Activated effector memory CD4-positive, alpha-beta T cell treated with Interleukin-2 at 50 U/mL for 16 hours (primary cell): ENCODE results near the gene TMEM239.
"Not testable (repeated sequence)": the region's sequence is repeated elsewhere in the genome, so short reads cannot be mapped to it uniquely, and the experiment has no call there.

Source experiments
- DNase-seq: peaks from one replicate; pipeline ENCODE4 v3.0.0-alpha.2; 2020

TMEM239 gene

DNA sequence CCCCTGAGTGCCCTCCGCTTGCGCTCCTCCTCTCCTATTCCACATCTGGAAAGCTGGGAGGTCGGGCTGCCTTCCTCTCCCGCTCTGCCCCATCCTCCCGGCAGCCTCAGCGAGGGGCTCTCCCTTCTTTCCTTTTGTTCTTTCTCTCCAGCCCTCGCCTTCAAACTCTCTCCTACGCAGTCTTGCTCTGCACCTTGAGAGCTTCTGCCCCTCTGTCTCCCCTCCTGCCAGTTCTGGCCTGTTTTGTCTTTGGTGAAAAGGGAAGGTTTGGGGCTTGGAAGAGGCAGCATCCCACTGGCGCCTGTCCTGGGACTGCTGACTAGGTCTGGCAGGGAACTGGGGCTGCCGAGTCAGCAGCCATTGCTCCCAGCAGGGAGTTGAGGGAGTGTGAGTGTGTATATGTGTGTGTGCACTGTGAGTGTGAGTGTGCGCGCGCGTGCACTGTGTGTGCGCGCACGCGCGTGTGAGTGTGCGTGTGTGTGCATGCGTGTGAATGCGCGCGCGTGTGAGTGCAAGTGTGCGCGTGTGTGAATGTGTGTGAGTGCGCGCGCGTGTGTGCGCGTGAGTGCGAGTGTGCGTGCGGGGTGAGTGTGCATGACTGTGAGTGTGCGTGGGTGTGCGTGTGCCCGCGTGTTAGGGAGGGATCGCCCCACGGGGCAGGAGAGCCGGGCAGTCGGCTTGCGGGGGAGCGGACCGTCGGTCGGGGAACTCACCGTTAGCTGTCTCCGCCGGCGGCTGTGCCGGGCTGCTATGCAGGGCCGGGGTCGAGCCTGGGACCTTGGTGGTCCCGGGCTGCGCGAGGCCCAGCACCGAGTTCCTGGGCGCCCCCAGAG lies 16.3 kb upstream of the TMEM239 start:
- no peak for DNase-seq

DNA sequence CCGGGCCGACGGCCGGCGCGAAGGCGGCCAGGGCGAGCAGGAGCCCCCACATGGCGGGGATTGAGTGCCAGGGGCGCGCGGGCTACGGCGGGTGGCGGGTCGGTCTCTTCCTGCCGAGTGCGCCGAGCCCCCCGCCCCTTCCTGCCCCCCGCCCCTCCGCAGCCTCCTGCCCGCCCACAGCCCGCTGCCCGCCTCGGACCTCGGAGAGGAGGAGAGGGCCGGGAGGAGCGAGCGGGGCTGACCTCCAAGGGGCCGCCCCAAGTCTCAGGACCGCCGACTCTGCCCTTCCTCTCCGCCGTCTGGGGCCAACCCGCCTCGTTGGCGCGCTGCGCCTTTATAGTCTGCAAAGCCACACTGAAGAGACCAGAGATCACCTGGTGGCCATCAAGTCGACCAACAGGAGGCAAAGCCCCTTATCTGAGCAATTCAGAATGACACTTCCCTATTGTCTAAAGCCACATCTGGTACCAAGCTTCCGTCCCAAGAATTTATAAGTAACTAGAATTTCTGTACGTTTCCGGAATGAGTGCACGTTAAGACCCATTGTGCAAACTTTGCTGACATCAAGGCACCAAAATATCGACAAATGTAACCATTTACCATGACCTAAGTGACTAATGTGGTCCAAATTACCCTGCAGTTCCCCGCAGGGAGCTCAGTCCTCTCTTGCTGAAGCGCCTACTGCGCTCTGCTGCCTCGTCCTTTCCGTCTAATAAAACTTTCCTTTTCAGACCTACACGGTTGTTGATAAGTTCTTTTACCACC lies 15.5 kb upstream of the TMEM239 start, which contains the start of gene CPXM1:
TSS of gene CPXM1 (minus strand) at position 107 of the 765 bp plus-strand sequence. CDS start at position 52, 55 bp downstream.
- no peak for DNase-seq

DNA sequence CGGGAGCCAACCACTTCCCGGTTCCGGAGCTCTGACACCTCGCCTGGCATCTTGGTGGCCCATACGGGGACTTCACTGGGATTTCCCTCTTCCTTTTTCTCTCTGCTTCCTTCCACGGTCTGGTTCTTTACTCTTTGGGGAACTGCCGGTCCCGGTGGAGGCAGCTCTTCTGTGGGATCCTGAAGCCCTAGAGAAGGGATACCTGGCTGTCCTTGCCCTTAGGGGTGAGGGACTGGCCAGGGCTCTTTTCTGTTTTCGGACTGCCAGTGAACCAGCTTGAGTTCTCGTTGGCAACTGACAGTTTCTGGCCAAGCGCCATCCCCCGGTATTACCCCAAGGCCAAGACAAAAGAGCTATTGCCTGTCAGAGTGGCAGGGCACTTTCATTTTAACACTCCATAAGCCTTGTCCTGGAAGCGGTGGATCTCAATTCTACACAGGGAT lies 14.9 kb upstream of the TMEM239 start:
- DNase-seq = no peak

DNA sequence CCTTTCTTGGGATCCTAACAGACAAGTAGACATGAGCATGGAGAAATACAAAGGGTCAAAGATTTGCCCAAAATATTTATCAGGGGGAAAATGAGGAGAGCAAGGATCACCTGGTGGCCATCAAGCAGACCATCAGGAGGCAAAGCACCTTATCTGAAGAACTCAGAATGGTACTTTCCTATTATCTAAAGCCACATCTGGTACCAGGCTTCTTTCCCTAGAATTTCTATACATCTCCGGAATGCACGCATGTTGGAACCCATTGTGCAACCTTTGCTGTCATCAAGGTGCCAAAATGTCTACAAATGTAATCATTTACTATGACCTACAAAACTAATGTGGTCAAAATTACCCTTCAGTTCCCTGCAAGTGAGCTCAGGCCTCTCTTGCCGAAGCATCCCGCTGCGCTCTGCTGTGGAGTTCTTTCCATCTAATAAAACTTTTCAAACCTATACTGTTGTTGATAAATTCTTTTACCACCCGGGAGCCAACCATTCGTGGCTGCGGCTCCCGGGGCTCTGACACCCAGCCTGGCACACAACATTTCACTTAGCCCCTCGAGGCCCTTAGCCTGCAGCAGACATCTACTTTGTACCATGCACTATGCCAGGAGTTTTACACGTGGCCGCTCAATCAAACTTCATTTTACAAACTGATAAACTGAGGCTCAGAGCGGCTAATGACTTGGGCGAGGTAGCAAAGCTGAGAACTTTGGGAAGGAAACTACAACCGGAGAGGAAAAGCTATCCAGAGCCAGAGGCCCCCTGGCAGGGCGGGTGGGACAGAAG lies 11.9 kb upstream of the TMEM239 start:
- DNase-seq = no peak

DNA sequence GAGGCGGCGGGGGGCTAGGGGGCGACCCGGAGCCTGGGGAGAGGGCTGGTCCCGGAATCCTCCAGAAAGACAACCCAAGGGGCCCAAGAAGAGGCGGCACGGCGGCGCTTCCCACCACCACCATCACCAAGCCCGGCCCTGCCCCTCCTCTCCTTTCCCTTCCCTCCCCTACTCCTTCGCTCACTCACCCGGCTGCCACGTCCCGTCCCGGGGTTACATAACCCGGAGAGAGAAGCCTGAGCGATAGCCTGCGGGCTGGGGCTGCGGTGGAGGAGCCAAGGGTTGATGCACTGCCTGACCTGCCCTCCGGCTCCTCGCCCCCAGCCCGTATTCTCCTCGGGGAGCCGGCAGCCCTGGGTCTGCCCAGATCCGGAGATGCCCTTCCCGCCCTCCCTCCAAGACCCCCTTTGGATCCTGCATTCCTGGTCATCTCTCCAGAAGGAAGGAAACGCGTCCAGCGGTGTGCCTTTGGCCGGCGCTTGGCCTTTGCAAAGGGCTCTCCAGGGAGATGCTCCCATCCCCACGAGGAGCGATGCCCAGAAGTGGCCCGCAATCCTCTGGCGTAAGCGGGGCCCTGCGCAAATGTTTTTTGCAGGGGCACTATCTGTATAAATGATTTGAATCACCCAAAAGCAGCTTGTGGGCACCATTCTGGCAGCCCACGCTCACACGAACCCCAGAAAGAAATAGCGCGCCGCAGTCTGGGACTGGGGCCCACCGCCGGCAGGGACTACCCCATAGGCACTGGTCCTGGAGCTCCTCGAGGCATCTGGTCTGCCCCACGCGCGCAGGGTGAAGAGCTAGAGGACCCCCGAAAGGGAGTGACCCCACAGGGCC lies 11.1 kb upstream of the TMEM239 start:
- no peak for DNase-seq

DNA sequence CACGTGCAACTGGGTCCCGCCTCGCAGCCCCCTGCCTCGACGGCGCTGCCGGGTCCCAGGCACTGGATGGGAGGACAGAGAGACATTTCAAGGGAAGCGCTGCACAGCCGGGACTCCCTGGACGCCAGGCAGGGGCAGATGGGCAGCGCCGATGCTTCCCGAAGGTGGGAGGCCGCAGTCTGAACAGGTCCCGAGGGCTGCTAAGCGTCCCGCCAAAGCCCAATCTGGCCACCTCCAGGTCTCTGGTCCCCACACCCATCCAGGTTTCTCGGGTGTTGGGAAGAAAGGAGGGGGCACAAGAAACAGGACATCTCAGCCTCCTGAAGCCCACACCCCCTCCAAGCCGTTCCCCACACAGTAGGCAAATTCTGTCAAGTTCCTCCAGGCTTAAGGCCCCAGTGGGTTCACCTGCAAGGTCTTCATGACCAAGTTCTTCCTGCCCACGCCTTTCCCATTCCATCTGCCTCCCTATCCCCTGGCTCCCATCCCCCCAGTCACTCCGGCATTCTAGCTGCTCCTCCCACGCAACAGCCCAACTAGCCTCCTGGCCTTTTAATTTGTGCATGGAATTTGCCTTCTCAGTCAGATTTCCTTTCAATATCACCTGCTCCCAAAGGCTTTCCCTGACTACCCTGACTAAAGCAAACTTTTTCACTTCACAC lies 10.3 kb upstream of the TMEM239 start:
- DNase-seq = no peak

DNA sequence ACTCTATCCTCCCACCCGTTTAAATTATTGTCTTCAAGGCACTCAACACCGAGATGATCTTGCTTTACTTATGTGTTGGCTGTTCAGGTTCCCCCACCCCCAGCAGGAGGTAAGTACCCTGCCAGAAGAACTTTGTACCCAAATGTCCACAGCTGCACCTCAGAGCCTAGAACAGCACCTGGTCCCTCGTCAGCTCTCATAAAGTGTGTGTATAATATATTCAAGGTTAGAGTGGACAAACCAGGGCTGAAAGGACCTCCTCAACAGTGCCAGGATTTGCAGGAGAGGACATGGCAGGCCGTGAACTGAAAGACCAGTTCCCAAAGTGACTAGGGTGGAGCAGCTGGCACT lies 9.8 kb upstream of the TMEM239 start:
- DNase-seq = no peak

DNA sequence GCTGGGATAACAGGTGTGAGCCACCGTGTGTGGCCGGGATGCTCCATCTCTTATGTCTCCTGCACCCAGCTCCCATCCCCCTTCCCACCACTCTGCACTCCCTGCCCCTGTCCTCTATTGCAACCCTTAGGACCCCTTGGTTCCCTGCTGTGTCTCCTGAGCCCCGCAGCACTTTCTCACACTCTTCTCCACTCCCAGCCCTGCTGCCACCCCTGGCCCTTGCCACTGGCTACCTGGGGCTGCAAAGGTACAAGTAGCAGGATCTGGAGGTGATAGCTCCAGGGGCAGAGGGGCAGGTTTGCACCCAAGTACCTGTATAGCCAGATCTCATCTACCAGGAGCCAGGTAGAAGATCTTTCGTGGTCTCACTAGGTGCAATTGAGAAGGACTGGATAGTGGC lies 9.1 kb upstream of the TMEM239 start:
- DNase-seq = no peak

DNA sequence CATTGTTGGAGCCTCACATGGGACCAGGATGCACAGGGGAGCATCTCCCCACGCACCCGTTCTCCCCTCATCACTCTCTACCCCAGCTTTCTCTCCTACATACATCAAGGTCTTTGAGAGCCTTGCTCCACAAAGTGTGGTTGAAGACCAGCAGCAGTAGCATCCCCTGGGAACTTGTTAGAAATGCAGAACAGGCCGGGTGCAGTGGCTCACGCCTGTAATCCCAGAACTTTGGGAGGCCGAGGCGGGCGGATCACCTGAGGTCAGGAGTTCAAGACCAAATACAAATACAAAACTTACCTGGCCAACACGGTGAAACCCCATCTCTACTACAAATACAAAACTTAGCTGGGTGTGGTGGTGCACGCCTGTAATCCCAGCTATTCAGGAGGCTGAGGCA lies 8.2 kb upstream of the TMEM239 start:
- not testable (repeated sequence) for DNase-seq

DNA sequence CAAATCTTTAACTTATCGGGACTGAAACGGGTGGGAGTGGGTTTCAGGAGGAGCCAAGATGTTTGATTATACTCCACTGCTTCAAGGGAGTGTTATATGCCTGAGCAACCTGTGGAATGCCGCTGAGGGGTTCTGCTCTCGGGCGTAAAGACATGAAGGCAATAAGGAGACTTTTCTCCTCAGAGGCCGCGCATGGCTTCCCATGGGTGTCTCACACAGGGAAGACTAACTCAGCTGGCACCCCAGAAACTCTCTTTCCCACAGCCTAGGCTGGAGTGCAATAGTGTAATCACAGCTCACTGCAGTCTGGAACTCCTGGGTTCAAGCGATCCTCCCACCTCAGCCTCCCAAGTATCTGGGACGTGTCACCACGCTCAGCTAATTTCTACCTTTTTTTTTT lies 6.5 kb upstream of the TMEM239 start:
- no peak for DNase-seq

DNA sequence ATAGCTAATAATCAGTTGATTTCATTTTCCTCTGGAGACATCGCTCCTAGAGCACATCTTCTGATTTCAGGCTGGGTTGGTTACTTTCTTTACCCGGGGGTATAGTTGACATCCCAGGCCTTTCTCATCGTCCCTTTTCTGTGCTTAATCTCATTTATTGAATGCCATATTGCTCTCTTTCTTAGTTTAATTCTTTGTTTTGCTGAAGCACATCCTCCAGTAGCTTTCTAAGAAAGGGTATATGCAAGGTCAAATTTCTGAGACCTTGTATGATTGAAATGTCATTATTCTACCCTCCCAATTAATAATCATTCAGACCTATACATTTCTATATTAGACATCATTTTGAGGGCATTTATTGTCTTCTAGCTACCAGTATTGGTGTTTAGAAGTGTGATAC lies 4.0 kb upstream of the TMEM239 start:
- no peak for DNase-seq

DNA sequence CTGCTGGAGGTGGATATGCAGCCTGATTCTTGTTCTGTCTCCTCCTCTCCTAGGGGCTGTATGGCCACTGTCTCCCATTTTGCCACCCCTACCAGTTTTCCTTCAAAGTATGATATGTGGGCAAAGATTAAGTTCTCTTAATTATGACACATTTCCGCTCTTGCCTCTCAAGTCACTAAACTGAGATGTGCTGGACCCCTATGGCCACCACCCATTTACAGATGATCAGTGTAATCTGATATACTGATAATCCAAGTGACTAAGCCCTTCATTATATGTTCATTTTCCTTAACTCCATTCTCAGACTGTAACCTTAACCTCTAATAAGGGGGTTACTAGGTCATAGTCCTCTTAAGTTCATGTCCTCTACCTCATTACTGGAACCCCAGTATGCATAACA lies 2.1 kb upstream of the TMEM239 start:
- DNase-seq = no peak

DNA sequence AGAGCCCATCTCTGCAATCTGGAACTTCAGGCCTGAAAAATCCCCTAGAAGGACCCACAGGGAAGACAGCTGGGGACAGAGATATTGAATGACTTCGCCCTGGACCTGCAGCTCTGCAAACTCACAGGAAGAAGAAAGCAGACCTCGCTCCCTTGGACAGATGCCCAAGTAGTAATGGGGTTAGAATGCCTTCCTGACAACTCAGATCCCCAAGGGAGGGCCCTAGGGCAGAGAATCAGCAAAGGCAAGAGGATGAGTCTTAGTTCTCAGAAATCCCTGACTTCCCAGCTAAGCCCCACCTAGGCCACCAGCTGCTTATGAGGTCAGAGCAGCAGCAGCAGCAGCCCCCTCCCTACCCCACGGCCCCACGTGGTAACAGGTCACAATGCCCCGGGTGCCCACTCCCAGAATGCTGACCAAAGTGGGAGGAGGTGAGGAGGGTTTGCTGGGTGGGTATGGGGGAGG lies 1.5 kb upstream of the TMEM239 start, which contains the start of gene C20orf141:
TSS of gene C20orf141 (plus strand) at position 401 of the 465 bp plus-strand sequence. CDS start 198 bp downstream, outside the sequence.
- no peak for DNase-seq

DNA sequence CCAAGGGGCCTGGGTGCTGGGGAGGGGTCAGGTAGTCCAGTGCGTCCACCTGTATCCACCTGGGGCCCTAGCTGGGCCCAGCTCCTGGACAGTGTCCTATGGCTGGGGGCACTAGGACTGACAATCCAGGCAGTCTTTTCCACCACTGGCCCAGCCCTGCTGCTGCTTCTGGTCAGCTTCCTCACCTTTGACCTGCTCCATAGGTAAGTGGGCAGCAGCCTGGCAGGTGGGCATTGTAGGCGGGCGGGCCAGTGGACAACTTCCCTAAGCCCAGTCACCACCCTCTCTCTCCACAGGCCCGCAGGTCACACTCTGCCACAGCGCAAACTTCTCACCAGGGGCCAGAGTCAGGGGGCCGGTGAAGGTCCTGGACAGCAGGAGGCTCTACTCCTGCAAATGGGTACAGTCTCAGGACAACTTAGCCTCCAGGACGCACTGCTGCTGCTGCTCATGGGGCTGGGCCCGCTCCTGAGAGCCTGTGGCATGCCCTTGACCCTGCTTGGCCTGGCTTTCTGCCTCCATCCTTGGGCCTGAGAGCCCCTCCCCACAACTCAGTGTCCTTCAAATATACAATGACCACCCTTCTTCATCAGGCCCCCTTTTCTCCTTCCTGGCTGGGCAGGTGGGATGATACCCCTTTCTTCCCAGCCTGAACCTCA lies 793 bp upstream of the TMEM239 start:
- no peak for DNase-seq

DNA sequence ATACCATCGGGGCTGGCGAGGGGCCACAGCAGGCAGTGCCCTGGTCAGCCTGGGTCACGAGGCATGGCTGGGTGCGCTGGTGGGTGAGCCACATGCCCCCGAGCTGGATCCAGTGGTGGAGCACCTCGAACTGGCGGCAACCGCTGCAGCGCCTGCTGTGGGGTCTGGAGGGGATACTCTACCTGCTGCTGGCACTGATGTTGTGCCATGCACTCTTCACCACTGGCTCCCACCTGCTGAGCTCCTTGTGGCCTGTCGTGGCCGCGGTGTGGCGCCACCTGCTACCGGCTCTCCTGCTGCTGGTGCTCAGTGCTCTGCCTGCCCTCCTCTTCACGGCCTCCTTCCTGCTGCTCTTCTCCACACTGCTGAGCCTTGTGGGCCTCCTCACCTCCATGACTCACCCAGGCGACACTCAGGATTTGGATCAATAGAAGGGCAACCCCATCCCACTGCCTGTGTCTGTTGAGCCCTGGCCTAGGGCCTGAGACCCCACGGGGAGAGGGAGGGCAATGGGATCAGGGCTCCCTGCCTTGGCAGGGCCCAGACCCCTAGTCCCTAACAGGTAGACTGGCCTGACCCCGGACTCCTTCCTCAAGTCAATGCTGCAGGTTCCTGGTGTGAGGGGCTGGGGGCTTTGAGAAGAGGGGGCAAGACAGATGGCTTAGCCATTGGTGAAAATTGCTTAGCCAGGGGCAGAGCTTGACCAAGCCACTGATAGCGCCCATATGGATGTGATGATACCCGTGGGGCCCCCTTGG lies 598 bp downstream of the TMEM239 start:
- no peak for DNase-seq

DNA sequence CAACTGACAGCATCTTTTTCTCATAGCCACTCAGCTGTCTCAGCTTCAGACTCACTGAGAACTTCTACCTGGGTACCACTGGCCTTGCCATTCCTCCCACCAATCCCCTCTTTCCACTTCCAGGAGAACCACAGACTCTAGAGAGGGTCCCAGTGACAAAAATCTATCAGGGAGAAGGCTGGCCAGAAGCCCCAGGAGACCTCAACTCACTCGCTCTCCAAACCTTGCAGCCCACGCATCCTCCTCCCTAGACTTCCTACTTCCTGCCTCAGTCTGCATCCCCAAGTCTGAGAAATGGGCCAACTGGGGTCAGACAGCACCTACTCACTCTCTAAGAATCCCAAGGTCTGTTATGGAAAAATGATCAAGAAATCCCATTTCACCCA lies 1.2 kb downstream of the TMEM239 start:
- no peak for DNase-seq

DNA sequence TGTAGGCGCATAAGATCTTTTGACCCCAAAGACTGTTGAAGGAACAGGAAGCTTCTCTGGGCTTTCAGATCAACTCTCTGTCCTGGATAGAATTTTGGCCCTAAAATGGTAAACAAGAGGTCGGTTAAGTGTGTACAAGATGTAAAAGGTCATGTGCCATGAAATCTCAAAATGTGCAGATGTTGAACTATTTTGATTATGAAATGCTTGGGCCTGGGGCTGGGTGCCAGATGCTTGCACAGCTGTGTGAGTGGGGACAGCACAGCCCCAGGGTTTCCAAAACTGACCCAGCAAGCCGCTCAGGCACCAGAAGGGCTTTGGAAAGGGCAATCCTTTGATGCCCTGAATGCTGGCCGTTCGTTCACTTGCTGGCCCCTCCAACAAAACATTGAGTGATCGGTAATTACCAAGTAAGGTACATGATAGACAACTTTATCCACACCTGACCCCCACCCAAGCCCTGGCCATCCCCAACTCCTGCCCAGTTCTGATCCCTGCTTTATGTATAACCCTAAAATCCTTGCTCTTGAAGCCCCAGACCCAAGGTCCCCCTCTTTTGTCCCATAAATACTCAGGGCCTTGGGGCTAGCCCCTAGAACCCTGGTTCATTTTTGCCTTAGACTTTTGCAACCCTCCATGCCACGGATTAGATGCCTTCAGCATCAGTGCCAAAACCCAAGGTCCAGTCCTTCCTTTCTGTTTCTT lies 1.9 kb downstream of the TMEM239 start:
- no peak for DNase-seq

DNA sequence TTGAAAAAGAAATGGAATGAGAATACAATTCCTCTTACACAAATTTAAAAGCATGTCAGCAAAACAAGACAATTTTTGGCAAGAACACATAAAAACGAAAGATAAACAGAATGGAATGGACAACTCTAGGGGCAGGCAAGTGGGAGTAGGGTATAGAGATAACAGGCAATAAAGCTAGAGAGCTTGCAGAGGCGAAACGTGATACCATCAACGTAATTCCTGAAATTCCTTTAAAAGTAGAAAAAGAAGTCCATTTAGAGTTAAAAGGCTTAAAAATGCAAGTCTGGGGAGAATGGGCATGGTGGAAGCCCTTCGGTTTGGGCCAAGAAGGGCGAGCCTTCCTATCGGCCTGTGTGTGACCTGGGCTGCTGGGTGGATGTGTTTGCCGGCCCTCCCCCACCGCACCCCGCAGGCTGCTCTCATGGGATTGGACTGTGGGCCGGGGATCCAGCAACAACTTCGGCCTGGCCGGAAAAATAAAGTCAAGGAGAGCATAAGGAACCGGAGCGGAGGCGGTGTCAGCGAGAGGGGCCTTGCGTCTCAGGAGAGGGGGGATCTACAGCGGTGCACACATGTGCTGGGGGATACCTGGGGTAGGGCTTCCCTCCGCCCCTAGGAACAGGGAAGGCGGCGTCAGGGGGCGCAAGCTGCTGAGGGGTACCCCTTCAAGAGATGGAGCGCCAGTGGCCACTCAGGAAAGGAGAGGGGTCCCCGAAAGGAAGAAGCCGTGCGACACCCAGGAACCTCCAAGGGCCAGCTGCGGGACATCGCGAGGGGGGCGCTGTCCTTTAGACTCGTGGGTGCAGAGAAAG lies 4.1 kb downstream of the TMEM239 start:
- no peak for DNase-seq
